ENCODE results near the gene MLXIPL. TPM values are rescaled to one million over a fixed set of nuclear protein-coding genes. Genes with fewer than 3 reads are reported as not detected.

MLXIPL gene
- polyA plus RNA-seq, 3 donors: 0.15 to 0.24 TPM; not detected in 1

DNA sequence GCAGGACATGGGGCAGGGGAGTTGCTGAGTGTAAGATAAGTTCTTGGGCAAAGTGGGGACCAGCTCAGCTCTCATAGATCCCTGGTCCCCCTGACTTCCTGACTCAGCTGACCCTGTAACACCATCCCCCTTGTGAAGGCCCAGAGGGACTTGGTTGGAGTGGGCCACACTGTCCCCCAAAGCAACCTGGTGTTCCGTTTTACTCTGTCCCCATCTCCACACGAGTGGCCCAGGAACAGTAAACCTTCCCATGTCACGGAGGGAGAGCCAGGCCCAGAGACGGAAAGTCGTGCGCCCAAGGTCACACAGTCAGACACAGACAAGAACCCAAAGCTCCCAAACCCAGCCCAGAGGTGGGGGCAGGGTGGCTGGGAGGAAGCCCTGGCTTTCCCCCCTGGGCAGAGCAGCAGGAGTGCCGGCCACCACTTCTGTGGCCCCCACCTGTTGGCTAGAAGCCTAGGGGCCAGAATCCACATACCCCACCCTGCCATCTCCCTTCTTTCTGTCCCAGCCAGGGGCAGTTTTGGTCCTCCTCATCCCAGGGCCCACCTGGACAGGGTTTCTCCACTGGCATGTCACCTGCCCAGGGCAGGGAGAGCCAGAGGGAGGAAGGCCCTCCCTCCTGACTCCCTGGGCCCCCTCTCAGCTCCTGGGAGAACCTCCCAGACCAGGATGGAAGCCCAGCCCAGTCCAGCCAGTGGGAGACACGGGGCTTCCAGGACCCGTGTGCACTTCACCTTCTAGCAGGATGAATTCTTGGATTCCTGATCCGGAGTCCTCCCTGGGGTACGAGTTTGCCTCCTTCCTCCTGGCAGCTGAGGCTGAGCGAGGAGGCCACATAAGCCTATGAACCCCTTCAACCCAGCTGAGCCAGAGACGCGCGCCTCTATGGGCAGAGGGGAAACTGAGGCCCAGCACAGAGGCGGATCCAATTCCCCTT is 22.7 kb upstream of the MLXIPL start:
- intact Hi-C loops (cut with micrococcal nuclease): no loop called here

DNA sequence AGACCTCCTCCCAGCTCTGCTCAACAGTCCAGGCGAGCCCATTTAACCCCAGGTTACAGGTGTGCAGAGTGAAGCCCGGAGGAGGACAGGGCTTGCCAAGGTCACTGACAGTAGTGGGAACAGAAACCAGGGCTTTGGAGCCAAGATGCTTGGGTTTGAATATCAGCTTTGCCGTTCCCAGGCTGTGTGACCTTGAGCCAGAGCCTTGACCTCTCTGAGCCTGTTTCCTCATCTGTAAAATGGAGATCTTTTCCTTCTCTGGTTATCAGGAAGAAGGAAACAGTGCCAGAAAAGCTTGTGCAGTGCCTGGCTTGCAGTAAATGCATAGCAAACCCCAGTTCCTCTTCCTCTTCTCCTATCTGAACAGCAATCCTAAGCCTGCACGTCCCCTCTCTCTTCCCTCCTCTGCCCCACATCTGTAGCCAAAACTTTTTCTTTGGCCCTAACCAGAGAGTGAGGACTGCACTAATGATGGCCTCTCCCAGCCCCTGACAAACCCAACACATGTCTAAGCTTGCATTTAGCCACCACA is 21.4 kb upstream of the MLXIPL start:
- intact Hi-C loops (cut with micrococcal nuclease): no loop called here
- Mint-ChIP-seq H3K9me3 (peaks cover 3 to 32% (median 23%) of the 10 kb centered on the region in 7 donors), H3K27ac (peak overlapping the region in 1 of 7 donors; percentile 11), H3K27me3 (ENCODE audit: low read depth in 3 of 3) (peaks cover 63 to 85% (median 72%) of the 10 kb centered on the region in 3 donors), H3K4me1 (peaks cover 18% of the 10 kb centered on the region), H3K4me3 (peak overlapping the region in 1 of 2 donors; percentile 42), H3K36me3 (peaks cover 0 to 2% of the 10 kb centered on the region in 2 donors)
- WGBS (ENCODE audit: insufficient coverage): 36% methylated on average over 4 of the region's 4 CpGs
- Histone ChIP-seq H3K9ac (ENCODE audit: insufficient read depth, low read length, poor library complexity, severe bottlenecking) (no peak overlapping the region), H3K4me1 (ENCODE audit: control insufficient read depth in 1 of 2, insufficient read depth in 2 of 2, low read length in 2 of 2) (peaks cover 3 to 8% of the 10 kb centered on the region in 2 donors), H4K20me1 (ENCODE audit: insufficient read depth, low read length) (no peaks in the 10 kb centered on the region), H3K79me2 (ENCODE audit: insufficient read depth, low read length) (no peaks in the 10 kb centered on the region), H3K9me3 (replicated peaks in 1 of 2; ENCODE audit: control insufficient read depth in 1 of 2, insufficient read depth in 1 of 2, low read length in 2 of 2) (peaks cover 23 to 24% of the 10 kb centered on the region in 2 donors), H3K27ac (ENCODE audit: low read depth in 1 of 2, low read length in 2 of 2) (no peak overlapping the region), H3K4me3 (replicated peaks in 1 of 3; ENCODE audit: low read depth in 2 of 3, low read length in 3 of 3) (no peak overlapping the region), H2AFZ (ENCODE audit: insufficient read depth, low read depth, low read length, poor library complexity, severe bottlenecking) (no peak overlapping the region), H3K36me3 (replicated peaks in 1 of 2; ENCODE audit: control insufficient read depth in 1 of 2, insufficient read depth in 2 of 2, low read length in 2 of 2) (no peaks in the 10 kb centered on the region), H3K27me3 (ENCODE audit: control insufficient read depth in 2 of 2, insufficient read depth in 2 of 2, low read length in 2 of 2) (peaks cover 31 to 64% of the 10 kb centered on the region in 2 donors), H3K4me2 (replicated peaks; ENCODE audit: extremely low read depth, low read length, poor library complexity, severe bottlenecking) (no peak overlapping the region)
- DNase-seq: peak in 1 of 3 donors; percentile 16
- TF ChIP-seq, protein P1, sequence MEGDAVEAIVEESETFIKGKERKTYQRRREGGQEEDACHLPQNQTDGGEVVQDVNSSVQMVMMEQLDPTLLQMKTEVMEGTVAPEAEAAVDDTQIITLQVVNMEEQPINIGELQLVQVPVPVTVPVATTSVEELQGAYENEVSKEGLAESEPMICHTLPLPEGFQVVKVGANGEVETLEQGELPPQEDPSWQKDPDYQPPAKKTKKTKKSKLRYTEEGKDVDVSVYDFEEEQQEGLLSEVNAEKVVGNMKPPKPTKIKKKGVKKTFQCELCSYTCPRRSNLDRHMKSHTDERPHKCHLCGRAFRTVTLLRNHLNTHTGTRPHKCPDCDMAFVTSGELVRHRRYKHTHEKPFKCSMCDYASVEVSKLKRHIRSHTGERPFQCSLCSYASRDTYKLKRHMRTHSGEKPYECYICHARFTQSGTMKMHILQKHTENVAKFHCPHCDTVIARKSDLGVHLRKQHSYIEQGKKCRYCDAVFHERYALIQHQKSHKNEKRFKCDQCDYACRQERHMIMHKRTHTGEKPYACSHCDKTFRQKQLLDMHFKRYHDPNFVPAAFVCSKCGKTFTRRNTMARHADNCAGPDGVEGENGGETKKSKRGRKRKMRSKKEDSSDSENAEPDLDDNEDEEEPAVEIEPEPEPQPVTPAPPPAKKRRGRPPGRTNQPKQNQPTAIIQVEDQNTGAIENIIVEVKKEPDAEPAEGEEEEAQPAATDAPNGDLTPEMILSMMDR (IDR thresholded peaks at IDR 0.05): no peak

More for the DNA sequence above, 22.7 kb upstream of the MLXIPL start:
- H3K9me3 ChIP-seq (replicated peaks in 1 of 2; ENCODE audit: control insufficient read depth in 1 of 2, insufficient read depth in 1 of 2, low read length in 2 of 2): peaks cover 10 to 11% of the 10 kb centered on the region in 2 donors
- H3K4me2 ChIP-seq (replicated peaks; ENCODE audit: extremely low read depth, low read length, poor library complexity, severe bottlenecking): no peak overlapping the region
- H4K20me1 ChIP-seq (ENCODE audit: insufficient read depth, low read length): no peaks in the 10 kb centered on the region
- H3K4me3 Mint-ChIP-seq: peak overlapping the region in 1 of 2 donors; percentile 71
- TF ChIP-seq, protein P1 (IDR thresholded peaks at IDR 0.05): no peak
- H3K9me3 Mint-ChIP-seq: peaks cover 0 to 19% (median 9%) of the 10 kb centered on the region in 7 donors
- peaks cover 18% of the 10 kb centered on the region for H3K4me1 Mint-ChIP-seq
- no peak overlapping the region for H3K27ac ChIP-seq (ENCODE audit: low read depth in 1 of 2, low read length in 2 of 2)
- DNase-seq: no peak
- H3K36me3 ChIP-seq (replicated peaks in 1 of 2; ENCODE audit: control insufficient read depth in 1 of 2, insufficient read depth in 2 of 2, low read length in 2 of 2): no peaks in the 10 kb centered on the region
- 27% methylated on average over 10 of the region's 16 CpGs for WGBS (ENCODE audit: insufficient coverage)
- no peak overlapping the region for H3K9ac ChIP-seq (ENCODE audit: insufficient read depth, low read length, poor library complexity, severe bottlenecking)
- H3K4me3 ChIP-seq (replicated peaks in 1 of 3; ENCODE audit: low read depth in 2 of 3, low read length in 3 of 3): no peak overlapping the region
- H2AFZ ChIP-seq (ENCODE audit: insufficient read depth, low read depth, low read length, poor library complexity, severe bottlenecking): no peak overlapping the region
- H3K4me1 ChIP-seq (ENCODE audit: control insufficient read depth in 1 of 2, insufficient read depth in 2 of 2, low read length in 2 of 2): peaks cover 3 to 8% of the 10 kb centered on the region in 2 donors
- H3K27me3 Mint-ChIP-seq (ENCODE audit: low read depth in 3 of 3): peaks cover 64 to 90% (median 78%) of the 10 kb centered on the region in 3 donors
- H3K36me3 Mint-ChIP-seq: peaks cover 0 to 2% of the 10 kb centered on the region in 2 donors
- no peak overlapping the region for H3K27ac Mint-ChIP-seq
- no peaks in the 10 kb centered on the region for H3K79me2 ChIP-seq (ENCODE audit: insufficient read depth, low read length)
- H3K27me3 ChIP-seq (ENCODE audit: control insufficient read depth in 2 of 2, insufficient read depth in 2 of 2, low read length in 2 of 2): peaks cover 31 to 70% of the 10 kb centered on the region in 2 donors

Measured in CD14-positive monocyte (primary cell).